Ecto neural progenitor cell (in vitro differentiated cells): ENCODE data around the gene AHCYL2.
A peak's percentile ranks its signal among the peaks of the same experiment; 100 is the strongest.
"Not testable (repeated sequence)": the region's sequence is repeated elsewhere in the genome, so short reads cannot be mapped to it uniquely, and the experiment has no call there.

Source experiments
- DNase-seq: peaks from one replicate; pipeline ENCODE4 v3.0.0-alpha.2; 2018; ENCODE audit warnings: low spot score

AHCYL2 gene

DNA sequence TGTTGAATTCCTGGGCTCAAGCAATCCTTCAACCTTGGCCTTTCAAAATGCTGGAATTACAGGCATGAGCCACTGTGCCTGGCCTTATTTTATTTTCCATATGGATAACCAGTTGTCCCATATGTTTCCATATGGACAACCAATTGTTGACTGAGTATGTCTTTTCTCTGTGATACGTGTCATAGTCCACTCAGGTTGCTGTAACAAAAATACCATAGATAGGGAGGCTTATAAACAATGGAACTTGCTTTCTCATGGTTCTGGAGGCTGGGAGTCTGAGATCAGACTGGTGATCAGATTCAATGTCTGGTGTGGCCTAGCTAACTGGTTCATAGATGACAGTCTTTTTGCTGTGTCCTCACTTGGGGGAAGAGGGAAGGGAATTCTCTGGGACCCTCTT is 19.4 kb downstream of the AHCYL2 start:
- no peak for DNase-seq

DNA sequence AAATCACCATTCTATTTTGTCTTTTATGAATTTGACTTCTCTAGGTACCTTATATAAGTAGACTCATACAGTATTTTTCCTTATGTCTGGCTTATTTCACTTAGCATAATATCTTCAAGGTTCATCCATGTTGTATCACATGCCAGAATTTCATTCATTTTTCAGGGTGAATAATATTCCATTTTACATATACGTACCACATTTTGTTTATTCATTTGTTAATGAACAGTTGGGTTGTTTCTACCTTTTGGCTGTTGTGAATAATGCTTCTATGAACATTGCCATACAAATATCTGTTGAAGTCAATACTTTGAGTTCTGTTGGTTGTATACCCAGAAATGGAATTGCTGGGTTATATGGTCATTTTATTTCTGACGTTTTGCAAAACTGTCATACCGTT is 20.7 kb downstream of the AHCYL2 start:
- DNase-seq, result no peak

DNA sequence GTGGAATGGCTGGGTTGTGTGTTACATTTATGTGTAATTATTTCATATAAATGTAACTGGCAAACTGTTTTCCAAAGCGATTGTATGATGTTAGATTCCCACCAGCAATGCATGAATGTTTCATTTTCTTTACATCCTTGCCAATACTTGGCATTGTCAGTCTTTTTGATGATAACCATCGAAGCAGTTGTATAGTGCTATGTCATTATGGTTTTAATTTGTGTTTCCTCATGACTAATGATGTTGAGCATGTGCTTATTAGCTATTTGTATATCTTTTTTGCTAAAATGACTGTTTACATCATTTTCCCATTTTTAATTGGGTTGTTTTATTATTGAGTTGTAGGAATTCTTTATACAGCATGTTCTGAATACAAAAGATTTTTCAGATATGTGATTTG is 22.3 kb downstream of the AHCYL2 start:
- DNase-seq, result no peak

DNA sequence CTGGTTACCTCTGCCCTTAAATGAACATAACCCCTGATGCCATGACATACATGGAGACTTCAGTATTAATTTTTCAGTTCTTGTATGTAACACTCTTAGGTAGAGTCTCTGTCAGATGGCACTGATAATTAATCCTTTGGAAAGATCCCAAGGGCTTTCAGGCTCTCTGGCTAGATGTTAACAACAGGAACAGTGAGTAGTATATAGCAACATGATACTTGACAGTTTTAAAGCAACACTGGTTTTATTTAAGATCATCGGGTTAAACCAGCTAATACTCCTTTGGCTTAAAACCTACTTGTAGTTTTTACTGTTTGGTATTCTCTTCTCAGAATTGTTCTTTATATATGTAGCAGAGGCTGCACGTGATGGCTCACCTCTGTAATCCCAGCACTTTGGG is 27.3 kb downstream of the AHCYL2 start:
- no peak for DNase-seq

DNA sequence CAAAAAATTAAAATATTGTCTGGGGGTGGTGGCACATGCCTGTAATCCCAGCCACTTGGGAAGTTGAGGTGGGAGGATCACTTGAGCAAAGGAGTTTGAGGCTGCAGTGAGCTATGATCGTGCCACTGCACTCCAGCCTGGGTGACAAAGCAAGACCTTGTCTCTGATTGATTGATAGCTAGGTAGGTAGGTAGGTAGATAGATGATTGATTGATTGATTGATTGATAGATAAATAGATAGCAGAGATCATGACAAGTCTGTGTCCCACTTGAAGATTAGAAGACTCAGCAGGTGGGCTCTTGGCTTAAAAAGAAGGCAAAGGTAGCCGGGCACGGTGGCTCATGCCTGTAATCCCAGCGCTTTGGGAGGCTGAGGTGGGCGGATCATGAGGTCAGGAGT is 27.8 kb downstream of the AHCYL2 start:
- not testable (repeated sequence) for DNase-seq

DNA sequence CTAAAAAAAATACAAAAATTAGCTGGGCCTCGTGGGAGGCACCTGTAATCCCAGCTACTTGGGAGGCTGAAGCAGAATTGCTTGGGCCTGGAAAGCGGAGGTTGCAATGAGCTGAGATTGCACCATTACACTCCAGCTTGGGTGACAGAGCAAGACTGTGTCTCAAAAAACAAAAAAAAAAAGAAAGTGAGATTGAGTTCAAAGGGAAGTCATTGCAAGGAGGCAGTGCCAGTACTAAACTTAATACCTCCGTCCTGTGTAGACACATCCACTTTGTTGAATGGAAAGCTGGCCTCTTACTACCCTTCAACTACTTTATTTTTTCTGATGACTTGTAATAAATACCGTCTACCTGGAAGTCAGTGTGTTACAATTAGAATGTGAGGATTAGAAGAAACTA is 31.0 kb downstream of the AHCYL2 start:
- DNase-seq, result no peak

DNA sequence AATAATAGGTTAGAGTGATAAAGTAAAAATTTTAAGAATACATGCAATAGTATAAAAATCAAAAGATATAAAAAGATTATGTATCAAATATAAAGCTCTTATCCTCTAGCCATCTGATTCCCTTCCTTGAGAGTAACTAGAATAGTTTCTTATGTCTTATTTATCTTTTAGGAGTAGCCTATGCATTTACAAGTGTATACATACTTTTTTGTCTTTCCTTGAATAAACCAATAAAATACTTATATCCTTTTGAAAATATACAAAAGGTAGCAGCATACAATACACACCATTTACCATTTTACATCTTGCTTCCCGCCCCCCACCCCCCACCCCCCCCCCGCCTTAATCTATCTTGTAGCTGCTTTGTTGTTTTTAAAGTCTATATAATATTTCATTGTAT is 31.4 kb downstream of the AHCYL2 start:
- DNase-seq, result no peak

DNA sequence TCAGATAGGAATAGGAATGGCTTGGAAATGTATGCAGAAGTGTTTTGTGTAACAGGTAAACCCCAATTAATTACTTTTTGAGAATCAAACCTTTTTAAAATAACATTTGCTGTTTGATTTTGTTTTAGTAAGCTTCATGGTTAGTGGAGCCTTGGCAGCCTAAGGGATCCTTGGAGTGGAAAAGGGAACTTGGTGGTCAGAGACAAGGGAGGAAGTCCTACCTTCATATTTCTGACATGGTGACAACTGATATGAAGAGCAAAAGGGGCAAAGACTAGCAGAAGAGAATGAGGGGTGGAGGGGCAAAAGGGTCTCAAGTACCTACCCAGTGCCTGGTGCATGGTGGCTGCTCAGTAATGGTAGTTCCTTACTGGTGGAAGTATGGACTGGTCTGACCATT is 32.3 kb downstream of the AHCYL2 start:
- no peak for DNase-seq

DNA sequence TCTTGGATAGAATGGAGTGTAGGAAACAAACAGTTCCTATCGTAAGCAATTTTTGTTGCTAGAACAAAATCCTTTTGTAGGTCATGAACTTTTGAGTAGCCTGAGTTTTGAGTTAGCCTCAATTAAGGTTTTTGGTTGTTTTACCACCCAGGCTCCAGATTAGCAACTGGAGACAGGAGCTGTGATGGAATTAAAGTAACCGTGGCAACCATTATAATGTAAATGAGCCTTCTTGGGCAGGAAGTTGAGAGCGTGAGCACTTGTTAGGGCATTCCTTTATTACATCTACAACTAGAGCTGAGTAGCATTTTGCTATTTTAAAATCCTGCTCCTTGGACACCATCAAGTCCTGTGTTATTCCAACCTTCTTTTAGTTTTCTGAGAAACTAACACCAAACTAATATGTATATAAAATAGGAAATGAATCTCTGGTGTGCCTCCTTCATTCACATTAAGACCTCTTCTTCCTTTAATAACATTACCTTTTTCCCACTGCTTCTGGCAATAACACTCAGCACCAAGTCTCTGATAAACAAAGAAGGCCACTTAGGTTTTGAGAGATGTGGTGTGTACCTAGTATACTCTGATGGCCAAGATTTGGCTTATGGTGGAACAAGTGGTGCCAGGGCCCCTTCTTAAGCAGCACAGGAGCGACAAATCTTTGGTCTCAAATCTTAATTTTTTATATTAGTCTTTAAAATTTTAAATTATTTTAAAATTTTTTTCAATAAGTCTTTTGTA is 34.0 kb downstream of the AHCYL2 start:
- peak; percentile 54 for DNase-seq

DNA sequence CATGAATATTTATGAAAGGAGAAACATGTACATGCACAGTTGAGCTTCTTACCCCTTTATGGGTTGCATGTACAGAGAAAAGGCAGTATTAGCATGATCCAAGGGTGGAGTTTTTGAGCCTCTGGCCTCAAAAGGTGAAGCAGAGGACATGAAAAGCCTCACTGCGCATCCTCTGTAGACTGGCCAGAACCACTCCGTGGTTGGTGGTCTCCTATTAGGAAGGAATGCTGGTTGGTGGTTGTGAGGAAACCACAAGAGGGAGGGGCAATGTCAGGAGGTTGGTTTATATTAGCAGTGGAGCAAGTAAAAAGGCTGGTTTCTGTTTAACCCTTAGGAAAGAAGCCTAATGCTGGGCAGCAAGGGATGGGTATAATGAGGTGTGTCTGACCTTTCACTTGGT is 37.5 kb downstream of the AHCYL2 start:
- no peak for DNase-seq

DNA sequence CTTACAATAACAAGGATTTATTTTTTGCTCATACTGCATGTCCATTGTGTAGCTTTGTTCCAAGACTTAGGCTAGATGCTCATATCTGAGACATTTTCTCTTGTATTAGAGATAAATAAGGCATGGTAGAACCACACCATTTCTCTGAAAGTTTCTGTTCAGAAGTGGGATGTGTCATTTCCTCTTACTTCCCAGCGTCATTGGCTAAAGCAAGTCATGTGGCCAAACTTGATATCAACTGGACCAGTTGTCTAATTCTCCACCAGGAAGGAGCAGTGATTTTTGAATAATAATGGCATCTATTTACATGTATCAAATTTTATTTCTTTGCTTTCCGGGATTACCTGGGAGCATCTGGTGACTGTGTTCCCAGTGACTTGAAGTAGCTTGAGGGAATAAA is 38.3 kb downstream of the AHCYL2 start:
- no peak for DNase-seq

DNA sequence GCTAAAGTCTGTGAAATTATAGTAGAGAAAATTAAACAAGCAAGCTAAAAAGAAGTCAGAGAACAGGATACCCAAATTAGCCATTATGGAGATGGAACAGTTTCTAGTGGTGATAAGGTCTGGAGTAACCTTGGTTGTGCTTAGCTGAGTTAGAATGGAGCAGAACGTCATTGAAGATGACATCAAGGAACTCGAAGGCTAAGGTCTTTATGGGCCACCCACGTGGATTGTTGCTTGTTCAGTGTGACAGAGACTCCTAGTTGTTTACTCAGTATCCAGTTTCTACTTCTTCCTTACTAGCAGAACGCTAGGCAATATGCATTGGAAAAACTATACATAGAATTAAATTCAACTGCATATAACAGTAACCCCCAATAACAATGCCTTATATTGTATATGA is 39.7 kb downstream of the AHCYL2 start:
- no peak for DNase-seq

DNA sequence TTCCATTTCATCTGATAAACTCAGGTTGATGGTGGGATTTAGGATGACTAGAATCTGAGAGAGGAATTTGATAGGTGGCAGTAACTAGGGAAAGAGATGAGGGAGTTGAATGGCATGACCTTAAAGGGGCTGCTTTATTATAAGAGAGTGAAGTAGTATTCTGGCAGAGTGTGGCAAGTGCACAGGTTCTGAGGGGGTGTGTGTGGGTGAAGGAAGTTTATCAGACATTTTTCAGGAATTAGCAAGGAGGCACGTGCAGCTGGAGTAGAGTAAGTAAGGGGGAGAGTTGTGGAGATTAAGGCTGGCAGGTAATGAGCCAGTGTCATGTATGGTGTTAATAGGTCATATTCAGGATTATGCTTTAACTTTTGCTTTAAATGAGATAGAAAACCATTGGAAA is 40.5 kb downstream of the AHCYL2 start:
- no peak for DNase-seq

DNA sequence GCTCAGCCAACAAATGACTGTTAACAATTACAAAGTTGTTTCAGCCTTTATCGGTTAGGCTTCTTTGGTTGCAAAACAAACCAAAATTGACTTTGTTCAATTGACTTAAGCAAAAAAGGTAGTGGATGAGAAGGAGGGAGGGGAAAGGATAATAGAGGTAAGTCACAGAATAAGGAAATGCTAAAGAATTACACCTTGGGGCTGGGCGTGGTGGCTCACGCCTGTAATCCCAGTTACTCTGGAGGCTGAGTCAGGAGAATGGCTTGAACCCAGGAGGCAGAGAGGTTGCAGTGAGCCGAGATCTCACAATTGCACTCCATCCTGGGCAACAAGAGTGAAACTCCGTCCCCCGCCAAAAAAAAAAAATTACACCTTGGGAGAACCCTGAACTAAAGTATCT is 41.4 kb downstream of the AHCYL2 start:
- DNase-seq, result no peak

DNA sequence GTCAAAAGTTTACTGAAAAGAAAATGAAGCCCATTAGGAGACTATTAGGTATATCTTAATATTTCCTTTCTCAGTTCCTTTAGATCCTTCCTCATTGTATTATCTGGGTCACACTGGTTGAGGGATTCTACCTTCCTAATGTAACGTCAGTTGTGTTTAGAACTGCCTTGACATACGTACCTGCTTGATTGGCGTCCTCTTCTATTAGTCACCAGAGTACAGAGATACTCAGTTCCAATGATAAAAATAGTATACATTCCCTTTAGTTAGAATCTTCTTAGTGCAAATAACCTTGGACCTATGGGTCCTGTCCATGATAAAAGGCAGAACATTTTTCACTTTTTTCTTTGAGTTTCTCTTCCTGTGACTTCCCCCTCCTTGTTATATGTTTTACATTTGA is 45.2 kb downstream of the AHCYL2 start:
- DNase-seq, result no peak

DNA sequence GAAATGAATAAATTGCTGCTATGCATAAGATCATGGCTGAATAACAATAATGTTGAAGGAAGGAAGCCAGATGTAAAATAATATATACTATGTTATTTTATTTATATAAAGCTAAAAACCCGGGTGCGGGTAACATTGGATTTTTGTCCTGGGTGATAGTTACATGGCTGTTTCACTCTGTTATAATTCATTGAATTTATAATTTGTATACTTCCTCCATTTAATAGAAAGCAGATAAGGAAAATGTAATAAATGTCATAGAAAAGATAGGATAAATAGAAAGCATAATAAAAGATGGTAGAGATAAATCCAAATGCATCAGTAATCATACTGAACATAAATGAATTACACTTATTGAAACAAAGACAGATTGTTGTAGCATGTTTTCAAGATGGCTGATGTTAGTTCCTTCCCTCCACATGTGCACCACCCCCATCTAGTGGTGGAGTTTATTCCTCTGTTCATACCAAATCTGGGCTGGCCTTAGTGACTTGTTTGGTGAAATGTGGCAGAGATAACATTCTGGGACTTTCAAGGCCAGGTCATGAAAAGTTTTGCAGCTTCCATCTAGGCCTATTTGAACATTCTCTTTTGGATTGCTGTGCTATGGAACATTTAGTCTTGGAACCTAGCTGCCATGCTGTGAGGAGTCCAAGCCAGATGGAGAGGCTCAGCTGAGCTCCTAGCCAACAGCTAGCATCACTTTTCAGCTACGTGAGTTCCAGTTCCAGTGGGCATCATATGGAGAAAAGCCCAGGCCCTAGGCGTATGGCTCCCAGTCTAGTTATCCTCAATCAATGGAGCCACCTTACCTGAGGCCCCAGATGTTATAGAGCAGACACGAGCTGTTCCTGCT is 46.9 kb downstream of the AHCYL2 start:
- DNase-seq, result no peak

DNA sequence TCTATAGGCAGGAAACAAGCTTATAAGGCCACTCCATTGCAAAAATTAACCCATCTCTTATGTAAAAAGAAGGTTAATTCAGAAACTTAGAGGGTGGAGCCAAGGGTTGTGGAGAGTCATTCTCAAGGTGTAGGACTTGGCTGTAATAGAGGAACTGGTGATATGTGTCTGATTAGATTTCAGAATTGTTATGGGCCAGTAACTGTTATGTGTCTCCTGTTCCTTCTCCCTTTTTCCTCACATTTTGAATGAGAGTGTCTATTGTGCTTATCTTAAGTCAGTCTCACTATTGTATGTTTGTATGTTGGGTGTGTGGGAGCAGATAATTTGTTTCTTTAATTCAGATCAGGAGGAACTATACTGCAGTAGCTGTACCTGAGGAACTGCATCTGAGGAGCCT is 49.1 kb downstream of the AHCYL2 start:
- no peak for DNase-seq

DNA sequence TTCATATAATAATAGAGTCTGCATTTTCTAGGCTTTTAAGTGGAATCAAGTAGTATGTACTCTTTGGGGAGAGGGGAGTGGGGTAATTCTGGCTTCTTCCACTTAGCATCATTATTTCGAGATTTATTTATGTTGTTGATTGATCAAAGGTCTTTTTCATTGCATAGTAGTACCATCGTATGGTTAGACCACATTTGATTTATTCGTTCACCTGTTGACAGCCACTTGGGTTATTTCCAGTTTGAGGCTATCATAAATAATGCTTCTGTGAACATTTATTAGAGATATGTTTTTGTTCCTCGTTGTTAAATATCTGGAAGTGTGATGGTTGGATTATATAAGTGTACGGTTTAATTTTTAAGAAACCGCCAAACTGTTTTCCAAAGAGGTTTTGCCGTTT is 52.8 kb downstream of the AHCYL2 start:
- DNase-seq, result no peak

DNA sequence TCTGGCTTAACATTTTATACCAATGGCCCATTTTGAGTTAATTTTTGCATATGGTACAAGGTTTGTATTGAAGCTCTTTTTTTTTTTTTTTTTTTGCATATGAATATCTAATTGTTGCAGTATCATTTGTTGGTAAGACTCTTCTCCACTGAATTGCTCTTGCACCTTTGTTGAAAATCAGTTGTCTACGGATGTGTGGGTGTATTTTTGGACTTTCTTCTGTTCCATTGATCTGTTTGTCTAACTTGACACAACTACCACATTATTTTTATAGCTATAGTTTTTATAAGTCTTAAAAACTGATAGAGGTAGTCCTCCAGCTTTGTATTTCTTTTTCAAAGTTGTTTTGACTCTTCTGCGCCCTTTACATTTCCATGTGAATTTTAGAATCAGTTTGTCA is 53.9 kb downstream of the AHCYL2 start:
- no peak for DNase-seq

DNA sequence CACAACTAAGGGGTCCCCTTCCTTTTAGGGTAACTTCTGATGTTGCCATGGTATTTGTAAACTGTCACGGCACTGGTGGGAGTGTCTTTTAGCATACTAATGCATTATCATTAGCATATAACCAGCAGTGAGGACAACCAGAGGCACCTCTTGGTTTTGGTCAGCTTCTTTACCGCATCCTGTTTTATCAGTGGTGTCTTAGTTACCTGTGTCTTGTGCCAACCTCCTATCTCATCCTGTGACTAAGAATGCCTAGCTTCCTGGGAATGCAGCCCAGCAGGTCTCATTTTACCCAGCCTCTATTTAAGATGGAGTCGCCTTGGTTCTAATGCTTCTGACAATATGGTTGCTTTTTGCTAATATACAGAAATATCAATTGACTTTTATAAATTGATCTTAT is 54.9 kb downstream of the AHCYL2 start:
- DNase-seq, result no peak

DNA sequence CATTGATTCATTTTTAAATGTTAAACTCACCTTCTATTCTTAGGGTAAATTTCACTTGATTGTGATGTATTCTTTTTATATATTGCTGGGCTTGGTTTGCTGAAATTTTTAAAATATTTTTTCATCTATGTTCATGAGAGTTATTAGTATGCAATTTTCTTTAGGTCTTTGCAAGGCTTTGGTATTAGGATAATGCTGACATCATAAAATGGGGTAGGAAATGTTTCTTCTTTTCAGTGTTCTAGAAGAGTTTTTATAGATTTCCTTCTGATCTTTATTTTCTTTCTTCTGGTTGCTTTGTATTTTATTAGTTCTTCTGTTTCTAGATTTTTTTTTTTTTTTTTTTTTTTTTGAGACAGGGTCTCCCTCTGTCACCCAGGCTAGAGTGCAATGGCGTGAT is 56.3 kb downstream of the AHCYL2 start:
- DNase-seq, result no peak

DNA sequence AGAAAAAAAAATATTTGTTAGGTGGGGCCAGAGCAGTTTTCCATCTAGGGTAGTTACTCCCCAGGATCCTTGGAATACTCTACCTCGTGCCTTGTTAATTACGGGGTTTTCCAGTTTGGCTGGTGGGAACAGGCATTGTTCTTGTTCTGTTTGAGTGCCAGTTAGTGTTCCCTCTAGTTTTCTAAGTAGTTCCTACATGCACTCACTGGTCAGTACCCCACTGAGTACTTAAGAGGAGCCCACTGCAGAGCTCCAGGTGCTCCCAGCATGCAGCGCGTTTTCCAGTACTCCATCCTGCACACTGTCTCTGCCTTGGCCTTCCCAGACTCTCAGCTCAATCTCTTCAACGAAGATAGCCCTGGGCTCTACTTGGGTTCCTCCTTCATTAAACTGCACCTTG is 58.0 kb downstream of the AHCYL2 start:
- no peak for DNase-seq

DNA sequence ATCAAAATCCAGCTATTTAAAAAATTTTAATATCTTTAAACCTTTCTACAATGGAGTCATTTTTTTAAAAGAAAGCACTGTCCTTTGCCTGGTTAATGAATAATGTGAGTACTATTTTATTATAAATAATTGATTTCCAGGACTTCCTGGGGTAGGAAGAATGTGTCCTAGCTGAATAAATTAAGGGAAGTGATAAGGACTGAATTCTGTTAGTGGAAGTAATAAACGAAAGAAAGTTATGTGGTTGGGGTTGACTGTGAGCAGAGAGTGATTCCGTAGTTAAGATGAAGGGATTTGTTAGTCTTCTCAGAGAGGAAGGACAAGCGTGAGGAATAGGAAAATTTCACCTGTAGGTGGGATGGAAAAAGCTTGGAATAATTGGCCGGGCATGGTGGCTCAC is 59.1 kb downstream of the AHCYL2 start:
- no peak for DNase-seq

DNA sequence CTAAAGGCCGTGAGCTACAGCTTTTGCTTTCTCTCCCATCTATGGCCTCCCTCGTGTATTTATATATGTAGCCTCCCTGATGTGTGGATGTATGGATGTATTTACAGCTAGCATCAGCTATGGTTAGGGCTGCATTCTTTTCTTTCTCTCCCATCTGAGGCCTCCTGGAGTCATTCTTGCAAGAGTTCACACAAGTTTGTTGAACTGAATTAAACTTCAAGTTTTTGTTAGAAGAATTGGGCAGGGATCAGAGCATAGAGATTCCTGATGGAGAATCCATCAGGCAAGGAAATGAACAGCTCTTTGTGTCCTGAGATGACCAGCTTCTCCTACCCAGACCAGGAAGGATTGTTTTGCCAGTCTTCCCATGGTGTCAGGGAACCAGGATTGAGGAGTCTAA is 60.3 kb downstream of the AHCYL2 start:
- DNase-seq, result no peak
